ENCODE results near the gene KCNJ11.
"Not testable (repeated sequence)": the region's sequence is repeated elsewhere in the genome, so short reads cannot be mapped to it uniquely, and the experiment has no call there.

KCNJ11 gene

GRCh38 chr11:17388609-17389210 lies at the start of gene KCNJ11:
KCNJ11 (minus strand) TSS chr11:17388659; CDS start chr11:17388091, 568 bp downstream.
- DNase-seq (ENCODE audit: low read depth), result no peak

GRCh38 chr11:17437366-17437765 lies 48.9 kb upstream of the KCNJ11 start:
- no peak for DNase-seq (ENCODE audit: low read depth)

GRCh38 chr11:17434108-17434507 lies 45.6 kb upstream of the KCNJ11 start:
- no peak for DNase-seq (ENCODE audit: low read depth)

- no peak for DNase-seq (ENCODE audit: low read depth)
Observed at GRCh38 chr11:17432002-17432401, 43.5 kb upstream of the KCNJ11 start.

- no peak for DNase-seq (ENCODE audit: low read depth)
Observed at GRCh38 chr11:17431139-17431538, 42.7 kb upstream of the KCNJ11 start.

GRCh38 chr11:17430616-17431015 lies 42.2 kb upstream of the KCNJ11 start:
- no peak for DNase-seq (ENCODE audit: low read depth)

- no peak for DNase-seq (ENCODE audit: low read depth)
Observed at GRCh38 chr11:17428925-17429324, 40.5 kb upstream of the KCNJ11 start.

GRCh38 chr11:17428261-17428660 lies 39.8 kb upstream of the KCNJ11 start:
- no peak for DNase-seq (ENCODE audit: low read depth)

- not testable (repeated sequence) for DNase-seq (ENCODE audit: low read depth)
Observed at GRCh38 chr11:17426233-17426632, 37.8 kb upstream of the KCNJ11 start.

GRCh38 chr11:17423533-17424310 lies 35.3 kb upstream of the KCNJ11 start:
- DNase-seq (ENCODE audit: low read depth), result no peak

GRCh38 chr11:17421781-17422180 lies 33.3 kb upstream of the KCNJ11 start:
- DNase-seq (ENCODE audit: low read depth), result no peak

- DNase-seq (ENCODE audit: low read depth), result no peak
Observed at GRCh38 chr11:17418444-17419081, 30.1 kb upstream of the KCNJ11 start.

GRCh38 chr11:17416492-17416891 lies 28.0 kb upstream of the KCNJ11 start:
- DNase-seq (ENCODE audit: low read depth), result no peak

- no peak for DNase-seq (ENCODE audit: low read depth)
Observed at GRCh38 chr11:17415523-17416104, 27.2 kb upstream of the KCNJ11 start.

GRCh38 chr11:17414992-17415391 lies 26.5 kb upstream of the KCNJ11 start:
- DNase-seq (ENCODE audit: low read depth), result no peak

GRCh38 chr11:17414317-17414737 lies 25.9 kb upstream of the KCNJ11 start:
- no peak for DNase-seq (ENCODE audit: low read depth)

GRCh38 chr11:17413414-17414316 lies 25.2 kb upstream of the KCNJ11 start:
- no peak for DNase-seq (ENCODE audit: low read depth)

GRCh38 chr11:17412488-17413180 lies 24.2 kb upstream of the KCNJ11 start:
- DNase-seq (ENCODE audit: low read depth), result no peak

GRCh38 chr11:17411418-17411817 lies 23.0 kb upstream of the KCNJ11 start:
- no peak for DNase-seq (ENCODE audit: low read depth)

GRCh38 chr11:17410606-17411379 lies 22.3 kb upstream of the KCNJ11 start:
- no peak for DNase-seq (ENCODE audit: low read depth)
